ENCODE measurements around the gene FBXL2.

FBXL2 gene

DNA sequence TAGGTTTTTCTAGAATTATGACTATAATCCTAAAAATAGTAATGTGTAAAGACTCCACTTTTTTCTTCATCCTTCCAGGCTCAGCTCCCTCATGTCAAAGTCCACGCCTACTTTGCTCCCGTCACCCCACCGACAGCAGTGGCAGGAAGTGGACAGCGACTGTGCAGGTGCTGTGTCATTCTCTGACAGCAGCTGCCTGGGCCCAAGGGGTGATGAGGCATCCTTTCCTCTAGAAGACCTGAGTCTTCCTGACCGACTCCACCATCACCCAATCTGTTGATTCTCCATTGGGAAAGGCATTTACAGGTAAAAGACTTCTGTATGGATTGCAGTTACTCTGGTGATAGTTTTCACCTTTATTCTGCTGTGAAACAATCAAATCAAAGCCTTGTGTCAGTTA lies 108.2 kb downstream of the FBXL2 start:
- TF ChIP-seq, protein P1, sequence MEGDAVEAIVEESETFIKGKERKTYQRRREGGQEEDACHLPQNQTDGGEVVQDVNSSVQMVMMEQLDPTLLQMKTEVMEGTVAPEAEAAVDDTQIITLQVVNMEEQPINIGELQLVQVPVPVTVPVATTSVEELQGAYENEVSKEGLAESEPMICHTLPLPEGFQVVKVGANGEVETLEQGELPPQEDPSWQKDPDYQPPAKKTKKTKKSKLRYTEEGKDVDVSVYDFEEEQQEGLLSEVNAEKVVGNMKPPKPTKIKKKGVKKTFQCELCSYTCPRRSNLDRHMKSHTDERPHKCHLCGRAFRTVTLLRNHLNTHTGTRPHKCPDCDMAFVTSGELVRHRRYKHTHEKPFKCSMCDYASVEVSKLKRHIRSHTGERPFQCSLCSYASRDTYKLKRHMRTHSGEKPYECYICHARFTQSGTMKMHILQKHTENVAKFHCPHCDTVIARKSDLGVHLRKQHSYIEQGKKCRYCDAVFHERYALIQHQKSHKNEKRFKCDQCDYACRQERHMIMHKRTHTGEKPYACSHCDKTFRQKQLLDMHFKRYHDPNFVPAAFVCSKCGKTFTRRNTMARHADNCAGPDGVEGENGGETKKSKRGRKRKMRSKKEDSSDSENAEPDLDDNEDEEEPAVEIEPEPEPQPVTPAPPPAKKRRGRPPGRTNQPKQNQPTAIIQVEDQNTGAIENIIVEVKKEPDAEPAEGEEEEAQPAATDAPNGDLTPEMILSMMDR (IDR thresholded peaks at IDR 0.05; ENCODE audit: insufficient read depth, low read length, missing control alignments): no peak
- no peak overlapping the region for H3K4me3 ChIP-seq (ENCODE audit: low read depth, low read length)
- CTCF ChIA-PET: interaction anchor here (1.3 to 5.8 kb wide), 3 partner anchors 12 to 254 kb away, joined by 6 to 53 read pairs (median 9); no protein-coding TSS in a partner anchor
- no peak for DNase-seq (ENCODE audit: low read depth, low spot score)
- POLR2A ChIA-PET: no interaction called here

DNA sequence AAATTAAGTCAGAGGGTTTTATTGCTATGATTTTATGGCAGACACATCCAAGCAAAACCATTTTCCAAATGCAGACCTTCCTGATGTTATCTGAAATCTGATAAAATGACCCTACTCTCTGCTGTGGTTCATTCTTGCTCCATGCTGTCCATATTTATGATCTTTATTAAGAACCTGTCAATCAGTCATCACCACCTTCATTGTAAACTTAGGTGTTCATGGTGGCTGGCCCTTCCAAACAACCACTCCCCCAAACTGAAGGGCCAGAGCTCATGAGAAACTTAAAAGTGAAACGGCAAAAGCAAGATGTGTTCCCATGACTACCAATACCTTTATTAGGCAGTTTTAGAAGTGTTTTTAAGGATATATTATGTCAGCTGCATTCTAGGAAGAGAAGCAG lies 109.4 kb downstream of the FBXL2 start:
- ChIA-PET CTCF (interaction anchor here (1.3 to 5.8 kb wide), 3 partner anchors 8 to 255 kb away, joined by 6 to 53 read pairs (median 9); no protein-coding TSS in a partner anchor), POLR2A (no interaction called here)
- DNase-seq (ENCODE audit: low read depth, low spot score): no peak
- H3K4me3 ChIP-seq (ENCODE audit: low read depth, low read length): no peak overlapping the region
- TF ChIP-seq, protein P1 (IDR thresholded peaks at IDR 0.05; ENCODE audit: insufficient read depth, low read length, missing control alignments): no peak

DNA sequence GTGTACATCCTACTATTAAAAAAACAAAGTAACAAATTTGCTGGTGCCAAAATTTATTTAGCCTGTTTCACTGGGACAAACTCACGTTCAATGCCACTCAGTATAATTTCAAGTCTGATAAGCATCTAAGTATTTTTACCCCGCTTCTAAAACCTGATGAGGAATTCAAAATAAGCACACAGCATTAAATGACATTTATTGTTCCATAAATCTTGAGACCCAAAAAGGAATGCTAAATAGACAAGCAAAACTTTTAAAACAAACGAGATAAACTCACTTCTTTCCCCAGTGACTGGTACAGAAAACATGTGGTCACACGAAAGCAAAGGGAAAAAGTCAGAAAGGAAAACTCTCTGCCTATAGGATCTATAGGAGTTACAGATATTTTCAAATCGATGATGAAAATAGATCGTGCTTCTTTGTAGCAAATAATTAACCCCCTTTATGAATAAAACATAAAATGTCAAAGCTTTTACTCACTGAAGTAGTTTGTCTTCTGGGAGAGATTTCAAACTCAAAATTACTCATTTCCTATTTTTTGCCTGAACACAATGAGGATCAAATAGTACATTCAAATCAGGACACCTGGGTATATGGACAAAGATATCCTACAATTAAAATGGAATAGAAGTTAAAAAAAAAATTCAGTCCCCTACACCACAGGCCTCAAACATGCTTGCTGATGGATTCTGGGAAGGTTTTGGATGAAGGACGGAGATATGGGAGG lies 111.3 kb downstream of the FBXL2 start:
- TF ChIP-seq, protein P1 (IDR thresholded peaks at IDR 0.05; ENCODE audit: insufficient read depth, low read length, missing control alignments): no peak
- CTCF ChIA-PET: interaction anchor here (3.4 kb wide), 1 partner anchor 16 kb away, joined by 24 read pairs; no protein-coding TSS in a partner anchor
- POLR2A ChIA-PET: no interaction called here
- DNase-seq (ENCODE audit: low read depth, low spot score): no peak
- no peak overlapping the region for H3K4me3 ChIP-seq (ENCODE audit: low read depth, low read length)

DNA sequence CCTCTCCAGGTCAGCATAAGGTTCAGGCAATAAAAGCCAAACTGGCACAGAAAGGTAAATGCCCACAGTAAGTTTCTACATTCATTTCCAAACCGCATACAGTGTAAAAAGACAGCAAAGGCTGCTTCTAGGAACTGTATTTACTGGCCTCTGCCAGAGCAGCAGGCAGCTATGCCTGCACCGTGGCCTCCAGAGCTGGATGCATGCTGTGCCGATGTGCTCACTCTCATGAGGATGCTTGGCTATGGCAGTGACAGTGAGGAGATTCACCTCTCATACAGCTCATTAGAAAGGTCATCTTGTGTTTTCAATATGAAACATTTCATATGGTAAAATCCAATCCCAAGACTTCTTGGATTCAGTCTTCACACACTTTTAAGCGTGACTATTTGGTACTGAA lies 112.7 kb downstream of the FBXL2 start:
- ChIA-PET POLR2A (no interaction called here), CTCF (interaction anchor here (1.3 to 3.4 kb wide), 2 partner anchors 18 to 259 kb away, joined by 4 to 24 read pairs; no protein-coding TSS in a partner anchor)
- no peak for DNase-seq (ENCODE audit: low read depth, low spot score)
- H3K4me3 ChIP-seq (ENCODE audit: low read depth, low read length): no peak overlapping the region
- TF ChIP-seq, protein P1 (IDR thresholded peaks at IDR 0.05; ENCODE audit: insufficient read depth, low read length, missing control alignments): no peak

DNA sequence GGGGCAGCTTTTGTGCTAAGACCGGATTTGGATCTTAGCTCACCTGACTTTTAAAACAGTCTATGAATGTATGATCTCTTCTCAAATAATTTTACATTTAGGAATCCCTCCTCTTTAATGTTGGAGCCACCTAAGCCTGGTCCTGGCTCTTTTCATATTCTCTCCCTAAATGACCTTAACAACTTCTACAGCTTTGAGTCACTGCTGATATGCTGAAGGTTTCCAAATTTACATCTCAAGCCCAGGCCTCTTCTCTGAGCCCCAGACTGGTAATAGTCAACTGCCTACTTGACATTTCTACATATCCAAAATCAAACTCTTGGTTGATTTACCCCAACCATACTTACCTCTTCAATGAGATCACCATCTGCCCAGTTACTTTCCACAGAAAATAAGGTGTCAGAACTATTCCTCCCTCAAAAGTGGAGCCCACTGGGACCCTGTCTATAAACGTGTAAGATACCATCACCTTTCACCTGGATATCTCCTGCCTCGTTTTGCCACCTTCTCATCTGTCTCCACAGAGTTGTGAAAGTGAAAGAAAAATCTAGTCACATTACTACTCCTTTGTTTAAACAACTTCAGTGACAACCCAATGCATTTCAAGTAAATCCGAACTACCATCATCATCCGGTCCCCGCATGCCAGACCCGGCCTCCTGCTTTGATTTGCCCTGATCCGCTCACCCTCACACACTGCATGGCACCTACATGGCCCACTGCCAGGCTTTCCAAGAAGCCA lies 114.2 kb downstream of the FBXL2 start:
- DNase-seq (ENCODE audit: low read depth, low spot score): no peak
- POLR2A ChIA-PET: no interaction called here
- TF ChIP-seq, protein P1 (IDR thresholded peaks at IDR 0.05; ENCODE audit: insufficient read depth, low read length, missing control alignments): no peak
- no peak overlapping the region for H3K4me3 ChIP-seq (ENCODE audit: low read depth, low read length)
- CTCF ChIA-PET: interaction anchor here (1.0 to 3.4 kb wide), 2 partner anchors 19 to 395 kb away, joined by 3 to 24 read pairs; no protein-coding TSS in a partner anchor

DNA sequence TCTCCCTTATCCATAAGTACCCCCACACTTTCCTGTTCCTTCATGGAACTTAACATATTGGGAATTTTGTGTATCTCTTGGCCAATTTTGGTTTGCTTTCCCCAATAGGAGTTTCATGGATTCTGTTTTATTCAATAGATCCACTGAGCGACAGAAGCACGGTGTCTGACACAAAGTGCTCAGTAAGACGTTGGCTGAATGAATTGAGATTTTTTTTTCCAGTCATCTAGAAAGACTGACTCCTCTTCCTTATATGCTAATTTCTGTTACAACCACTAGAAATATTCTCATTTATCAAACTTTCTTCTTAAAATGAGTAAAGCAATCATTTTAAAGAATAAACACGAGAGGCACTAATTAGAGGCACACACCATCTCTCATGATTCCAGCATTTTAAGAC lies 114.9 kb downstream of the FBXL2 start:
- DNase-seq (ENCODE audit: low read depth, low spot score): no peak
- TF ChIP-seq, protein P1 (IDR thresholded peaks at IDR 0.05; ENCODE audit: insufficient read depth, low read length, missing control alignments): no peak
- ChIA-PET CTCF (no interaction called here), POLR2A (no interaction called here)
- no peak overlapping the region for H3K4me3 ChIP-seq (ENCODE audit: low read depth, low read length)
